Liver (tissue), 9 donors: ENCODE results near the gene CBFA2T2. TPM values are rescaled to one million over a fixed set of nuclear protein-coding genes. Genes with fewer than 3 reads are reported as not detected.

ENCODE experiments used
- DNase-seq: peaks from one replicate; pipeline ENCODE4 v3.0.0-alpha.2; 2017; ENCODE audit warnings: low spot score
- H3K27ac ChIP-seq, 2 donors: one replicate each; pipeline ENCODE4 v1.7.0; 2013; ENCODE audit warnings: inconsistent platforms in 2 of 2, low read length in 2 of 2, control low read depth in 1 of 2, low read depth in 1 of 2, mild to moderate bottlenecking in 1 of 2
- H3K27me3 ChIP-seq, 4 donors: one replicate each; pipeline versions ENCODE4 v1.6.1 to v1.7.0; 2013; ENCODE audit warnings: low read length in 3 of 4, inconsistent platforms in 1 of 4, mild to moderate bottlenecking in 1 of 4, moderate library complexity in 1 of 4; ENCODE audit not compliant: control insufficient read depth in 4 of 4, insufficient read depth in 4 of 4
- H3K36me3 ChIP-seq, 4 donors: one replicate each; pipeline versions ENCODE4 v1.6.1 to v1.7.0; 2013; ENCODE audit warnings: low read length in 3 of 4, mild to moderate bottlenecking in 3 of 4, low read depth in 1 of 4, moderate library complexity in 1 of 4; ENCODE audit not compliant: control insufficient read depth in 4 of 4, insufficient read depth in 3 of 4
- H3K4me1 ChIP-seq, 4 donors: one replicate each; pipeline versions ENCODE4 v1.6.1 to v1.7.0; 2013; ENCODE audit warnings: low read length in 3 of 4, mild to moderate bottlenecking in 3 of 4, moderate library complexity in 1 of 4; ENCODE audit not compliant: control insufficient read depth in 4 of 4, insufficient read depth in 4 of 4
- H3K4me3 ChIP-seq, 3 donors: one replicate each; pipeline versions ENCODE4 v1.6.1 to v1.7.0; 2013; ENCODE audit warnings: low read length in 3 of 3, control low read depth in 1 of 3, low read depth in 1 of 3, mild to moderate bottlenecking in 1 of 3
- H3K9ac ChIP-seq, 2 donors: one replicate each; pipeline ENCODE4 v1.7.0; 2013; ENCODE audit warnings: low read length in 2 of 2, mild to moderate bottlenecking in 2 of 2, moderate library complexity in 2 of 2, control low read depth in 1 of 2, low read depth in 1 of 2
- H3K9me3 ChIP-seq, 4 donors: one replicate each; pipeline versions ENCODE4 v1.6.1 to v1.7.0; 2013; ENCODE audit warnings: low read length in 3 of 4; ENCODE audit not compliant: control insufficient read depth in 4 of 4
- CTCF ChIP-seq: fragments of 150-350 bp; IDR thresholded peaks from 2 replicates; pipeline ENCODE4 v1.5.1; 2017; ENCODE audit warnings: improper control_type of control experiment, low read depth, low read length; ENCODE audit not compliant: missing input control
- EGR1 ChIP-seq, 2 donors: IDR thresholded peaks; 2 replicates each; pipeline ENCODE4 v1.6.1; 2016 to 2018; ENCODE audit warnings: antibody characterized with exemption in 2 of 2, low read depth in 2 of 2
- FOXA1 ChIP-seq: IDR thresholded peaks from 2 replicates; pipeline ENCODE4 v1.6.1; 2016; ENCODE audit warnings: antibody characterized with exemption
- FOXA2 ChIP-seq: IDR thresholded peaks from 2 replicates; pipeline ENCODE4 v1.6.1; 2016; ENCODE audit warnings: antibody characterized with exemption
- GABPA ChIP-seq, 2 donors: IDR thresholded peaks in 1 of 2; conservative IDR thresholded peaks in 1 of 2; 2 replicates each; pipeline ENCODE4 v1.6.1; 2016; ENCODE audit warnings: antibody characterized with exemption in 2 of 2, mild to moderate bottlenecking in 1 of 2, moderate library complexity in 1 of 2
- HNF4A ChIP-seq, 2 donors: conservative IDR thresholded peaks; 2 replicates each; pipeline ENCODE4 v1.6.1; 2016; ENCODE audit warnings: antibody characterized with exemption in 2 of 2, mild to moderate bottlenecking in 2 of 2
- HNF4G ChIP-seq: IDR thresholded peaks from 2 replicates; pipeline ENCODE4 v1.6.1; 2016; ENCODE audit warnings: antibody characterized with exemption
- JUND ChIP-seq, 2 donors: IDR thresholded peaks; 2 replicates each; pipeline ENCODE4 v1.6.1; 2016; ENCODE audit warnings: antibody characterized with exemption in 2 of 2
- NR2F2 ChIP-seq: IDR thresholded peaks from 2 replicates; pipeline ENCODE4 v1.6.1; 2016; ENCODE audit warnings: antibody characterized with exemption
- RXRA ChIP-seq, 2 donors: IDR thresholded peaks; 2 replicates each; pipeline ENCODE4 v1.6.1; 2017 to 2018; ENCODE audit warnings: antibody characterized with exemption in 2 of 2, mild to moderate bottlenecking in 1 of 2
- SP1 ChIP-seq: IDR thresholded peaks from 2 replicates; pipeline ENCODE4 v1.6.1; 2018; ENCODE audit warnings: antibody characterized with exemption, mild to moderate bottlenecking
- YY1 ChIP-seq: IDR thresholded peaks from 2 replicates; pipeline ENCODE4 v1.6.1; 2016; ENCODE audit warnings: antibody characterized with exemption, mild to moderate bottlenecking
- WGBS: extraction: QIAGEN DNeasy Blood & Tissue Kit; methylation state at CpG from one replicate; pipeline ENCODE4 v1.1.7; 2013; 5-methylcytosine and 5-hydroxymethylcytosine counted together
- polyA plus RNA-seq, 2 donors: library from polyadenylated mRNA; stranded (reverse) in 1 of 2; unstranded in 1 of 2; fragments of 200-250 nt in 1 of 2; fragments of >200 nt in 1 of 2; fragmentation: Nextera tagmentation in 1 of 2; extraction: Ambion mirVana in 1 of 2; gene quantifications; one replicate each; pipeline versions ENCODE4 v1.2.1 to v1.2.3, GENCODE V29; 2013 to 2015
- total RNA-seq, 2 donors: library from RNA; depleted of rRNA; stranded (reverse); fragments of >200 nt; gene quantifications; one replicate each; pipeline ENCODE4 v1.2.3, GENCODE V29; 2014
- donor health status: healthy.
- donor health status: healthy.
- donor health status: healthy.
- donor health status: healthy.
- donor health status: healthy.

Gene CBFA2T2
- total and polyA plus RNA-seq, 4 donors, result 2.0 to 5.5 (median 5.3) TPM

- Histone ChIP-seq H3K27ac (no peak overlapping the region), H3K4me1 (peaks cover 0 to 3% (median 2%) of the 10 kb centered on the region in 4 donors), H3K9ac (no peak overlapping the region), H3K27me3 (no peaks in the 10 kb centered on the region), H3K36me3 (no peaks in the 10 kb centered on the region), H3K4me3 (no peak overlapping the region), H3K9me3 (no peaks in the 10 kb centered on the region)
- TF ChIP-seq CTCF (no peak), FOXA2 (no peak), YY1 (no peak), JUND (IDR thresholded peaks at IDR 0.05) (no peak), RXRA (IDR thresholded peaks at IDR 0.05) (no peak)
- 42% methylated on average over 1 of the region's 1 CpG for WGBS
- no peak for DNase-seq
These were observed 88.6 kb downstream of the CBFA2T2 start for GRCh38 chr20:33578510-33578909.

DNA sequence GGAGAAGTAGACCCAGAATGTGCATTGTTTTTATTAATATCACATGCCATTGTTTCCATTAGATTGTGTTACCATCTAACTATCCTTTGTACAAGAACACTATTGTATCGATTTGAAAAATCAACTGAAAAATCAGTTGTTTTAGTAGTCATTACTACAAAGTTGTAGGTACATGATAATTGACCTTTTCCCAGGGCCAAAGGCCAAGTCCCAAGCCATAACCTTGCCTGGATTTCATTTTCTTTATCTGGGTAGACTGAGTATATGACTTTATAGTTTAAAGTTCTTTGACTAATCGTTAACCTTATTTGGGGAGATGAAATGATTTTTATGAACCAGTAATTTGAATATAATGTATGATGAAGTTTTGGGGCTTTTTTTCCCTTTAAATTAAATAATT is 93.2 kb downstream of the CBFA2T2 start:
- Histone ChIP-seq H3K4me1 (peaks cover 0 to 3% (median 2%) of the 10 kb centered on the region in 4 donors), H3K27ac (no peak overlapping the region), H3K9ac (no peak overlapping the region), H3K9me3 (no peaks in the 10 kb centered on the region), H3K4me3 (no peak overlapping the region), H3K36me3 (no peaks in the 10 kb centered on the region), H3K27me3 (no peaks in the 10 kb centered on the region)
- WGBS, result 59% methylated on average over 2 of the region's 2 CpGs
- no peak for TF ChIP-seq SP1
- TF ChIP-seq FOXA1, result no peak
- no peak for TF ChIP-seq HNF4G
- TF ChIP-seq HNF4A (conservative IDR thresholded peaks at IDR 0.05), result peak; percentile 63 to 71
- no peak for TF ChIP-seq FOXA2
- DNase-seq, result no peak

DNA sequence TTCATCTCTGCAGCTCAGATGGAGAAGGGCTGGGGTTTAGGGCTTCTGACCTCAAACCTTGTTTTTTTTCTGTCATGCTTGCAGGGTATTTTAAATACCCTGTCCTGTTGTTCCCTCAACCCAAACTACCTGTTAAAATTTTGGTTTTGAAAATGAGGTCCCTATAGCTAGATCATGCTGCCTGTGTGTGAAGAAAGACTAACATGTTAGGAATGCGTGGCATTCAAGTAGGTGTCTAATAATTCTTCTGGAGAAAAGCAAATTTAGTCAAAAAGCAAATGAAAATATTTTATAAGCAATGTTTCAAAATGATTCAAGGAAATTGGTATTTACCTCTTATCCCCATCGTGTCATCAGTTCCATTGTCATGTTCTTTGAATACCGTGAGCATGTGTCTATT is 95.1 kb downstream of the CBFA2T2 start:
- 96% methylated on average over 3 of the region's 3 CpGs for WGBS
- no peak overlapping the region for H3K27ac ChIP-seq
- no peaks in the 10 kb centered on the region for H3K36me3 ChIP-seq
- H3K9ac ChIP-seq, result no peak overlapping the region
- no peak overlapping the region for H3K4me3 ChIP-seq
- H3K9me3 ChIP-seq, result no peaks in the 10 kb centered on the region
- H3K4me1 ChIP-seq, result peaks cover 0 to 3% (median 3%) of the 10 kb centered on the region in 4 donors
- no peak for DNase-seq
- TF ChIP-seq RXRA (IDR thresholded peaks at IDR 0.05), result no peak
- no peak for TF ChIP-seq NR2F2
- TF ChIP-seq HNF4G, result no peak
- TF ChIP-seq FOXA2, result no peak
- no peak for TF ChIP-seq YY1
- TF ChIP-seq EGR1 (IDR thresholded peaks at IDR 0.05; ENCODE audit: low read depth in 2 of 2), result no peak
- no peak for TF ChIP-seq CTCF
- TF ChIP-seq GABPA (IDR thresholded peaks at IDR 0.05 in 1 of 2, conservative IDR thresholded peaks at IDR 0.05 in 1 of 2), result no peak
- TF ChIP-seq HNF4A (conservative IDR thresholded peaks at IDR 0.05), result no peak
- no peaks in the 10 kb centered on the region for H3K27me3 ChIP-seq
